Lower leg skin (tissue), 4 donors: ENCODE measurements around the gene BMS1. TPM values are rescaled to one million over a fixed set of nuclear protein-coding genes. Genes with fewer than 3 reads are reported as not detected.

ENCODE experiments used
- DNase-seq, 2 donors: peaks; one replicate each; pipeline ENCODE4 v3.0.0-alpha.2; 2019; ENCODE audit warnings: low spot score in 2 of 2
- H3K4me3 ChIP-seq: fragments of 200-600 bp; sonication (generic); 2 replicates; pipeline ENCODE4 v1.5.1; 2017; ENCODE audit warnings: mild to moderate bottlenecking, low read depth; ENCODE audit not compliant: poor library complexity, severe bottlenecking
- POLR2A ChIP-seq, 2 donors: fragments of 450-650 bp; IDR thresholded peaks; one replicate each; pipeline ENCODE4 v1.6.1; 2016 to 2017; ENCODE audit warnings: antibody characterized with exemption in 2 of 2, mild to moderate bottlenecking in 1 of 2, moderate library complexity in 1 of 2
- WGBS, 2 donors: methylation state at CpG; one replicate each; pipeline ENCODE4 v1.1.5; 2018; 5-methylcytosine and 5-hydroxymethylcytosine counted together
- intact Hi-C: fragments of 100-400 bp; cut with DNase I; formaldehyde crosslinking; loops from one replicate; pipeline ENCODE4 v1.15.0; 2023; ENCODE audit warnings: low total_unique reads
- total RNA-seq, 4 donors: library from RNA; depleted of rRNA; stranded (reverse); fragments of >200 nt; gene quantifications; one replicate each; pipeline ENCODE4 v1.1.0, GENCODE V29; 2016
- TF ChIP-seq, protein P1 (sequence below), 3 donors: fragments of 450-650 bp; IDR thresholded peaks; one replicate each; pipeline ENCODE4 v1.5.1; 2016; ENCODE audit warnings: antibody characterized with exemption in 3 of 3, mild to moderate bottlenecking in 3 of 3, moderate library complexity in 2 of 3

The BMS1 gene
- total RNA-seq, 4 donors from 2014 or later = 13.4 to 17.7 (median 17.2) TPM

DNA sequence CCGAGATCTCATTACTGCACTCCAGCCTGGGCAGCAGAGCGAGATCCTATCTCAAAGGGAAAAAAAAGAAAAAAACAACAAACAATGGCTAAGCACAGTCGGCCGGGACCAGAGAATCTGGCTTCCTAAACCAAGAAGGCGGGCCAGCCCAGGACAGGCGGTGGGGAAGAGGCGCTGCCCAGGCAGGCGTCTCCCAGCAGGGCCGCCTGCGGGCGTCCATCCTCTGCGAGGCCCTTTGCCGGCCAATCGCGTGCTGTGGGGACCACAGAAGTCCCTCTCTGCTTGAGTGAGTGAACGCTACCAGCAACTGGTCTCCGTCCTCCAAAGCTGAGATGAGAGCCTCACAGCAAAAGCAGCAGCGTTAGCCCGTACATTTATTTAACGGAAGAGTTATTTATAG lies 14.7 kb upstream of the BMS1 start:
- H3K4me3 ChIP-seq = no peak overlapping the region
- TF ChIP-seq, protein P1, sequence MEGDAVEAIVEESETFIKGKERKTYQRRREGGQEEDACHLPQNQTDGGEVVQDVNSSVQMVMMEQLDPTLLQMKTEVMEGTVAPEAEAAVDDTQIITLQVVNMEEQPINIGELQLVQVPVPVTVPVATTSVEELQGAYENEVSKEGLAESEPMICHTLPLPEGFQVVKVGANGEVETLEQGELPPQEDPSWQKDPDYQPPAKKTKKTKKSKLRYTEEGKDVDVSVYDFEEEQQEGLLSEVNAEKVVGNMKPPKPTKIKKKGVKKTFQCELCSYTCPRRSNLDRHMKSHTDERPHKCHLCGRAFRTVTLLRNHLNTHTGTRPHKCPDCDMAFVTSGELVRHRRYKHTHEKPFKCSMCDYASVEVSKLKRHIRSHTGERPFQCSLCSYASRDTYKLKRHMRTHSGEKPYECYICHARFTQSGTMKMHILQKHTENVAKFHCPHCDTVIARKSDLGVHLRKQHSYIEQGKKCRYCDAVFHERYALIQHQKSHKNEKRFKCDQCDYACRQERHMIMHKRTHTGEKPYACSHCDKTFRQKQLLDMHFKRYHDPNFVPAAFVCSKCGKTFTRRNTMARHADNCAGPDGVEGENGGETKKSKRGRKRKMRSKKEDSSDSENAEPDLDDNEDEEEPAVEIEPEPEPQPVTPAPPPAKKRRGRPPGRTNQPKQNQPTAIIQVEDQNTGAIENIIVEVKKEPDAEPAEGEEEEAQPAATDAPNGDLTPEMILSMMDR (IDR thresholded peaks at IDR 0.05) = no peak
- no peak for TF ChIP-seq POLR2A (IDR thresholded peaks at IDR 0.05)
- peak in 1 of 2 donors; percentile 58 for DNase-seq
- intact Hi-C loops = no loop called here
- WGBS, 2 donors = 89 to 91% methylated on average over 20 of the region's 20 CpGs

DNA sequence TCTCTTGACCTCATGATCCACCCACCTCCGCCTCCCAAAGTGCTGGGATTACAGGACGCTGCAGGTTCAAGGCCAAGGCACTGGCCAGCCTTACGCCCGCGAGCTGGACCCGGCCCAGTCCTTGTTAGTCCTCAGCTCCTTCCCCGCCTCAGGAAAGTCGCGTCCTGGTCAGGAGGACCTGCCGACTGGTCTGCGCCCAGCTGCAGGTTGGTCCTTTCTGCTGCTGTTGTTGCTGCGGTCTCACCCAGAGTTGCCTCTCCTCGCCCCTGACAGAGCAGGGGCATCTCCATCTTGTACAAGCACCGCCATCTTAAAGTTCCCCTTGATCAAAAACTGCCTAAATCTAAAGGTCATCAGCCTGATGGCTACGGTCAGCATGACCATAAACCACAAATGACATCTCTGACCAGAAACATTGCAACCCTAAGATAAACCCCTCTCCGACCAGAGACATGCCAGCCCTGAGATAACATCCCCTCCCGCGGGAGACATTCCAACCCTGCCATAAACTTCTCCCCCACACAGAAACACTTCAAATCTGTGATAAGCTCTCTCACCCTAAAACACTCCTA lies 13.9 kb upstream of the BMS1 start:
- DNase-seq = peak in 1 of 2 donors; percentile 73
- WGBS, 2 donors = 92 to 94% methylated on average over 15 to 18 of the region's 18 CpGs
- no peak for TF ChIP-seq POLR2A (IDR thresholded peaks at IDR 0.05)
- TF ChIP-seq, protein P1 (IDR thresholded peaks at IDR 0.05) = no peak
- no peak overlapping the region for H3K4me3 ChIP-seq
- intact Hi-C loops = no loop called here

DNA sequence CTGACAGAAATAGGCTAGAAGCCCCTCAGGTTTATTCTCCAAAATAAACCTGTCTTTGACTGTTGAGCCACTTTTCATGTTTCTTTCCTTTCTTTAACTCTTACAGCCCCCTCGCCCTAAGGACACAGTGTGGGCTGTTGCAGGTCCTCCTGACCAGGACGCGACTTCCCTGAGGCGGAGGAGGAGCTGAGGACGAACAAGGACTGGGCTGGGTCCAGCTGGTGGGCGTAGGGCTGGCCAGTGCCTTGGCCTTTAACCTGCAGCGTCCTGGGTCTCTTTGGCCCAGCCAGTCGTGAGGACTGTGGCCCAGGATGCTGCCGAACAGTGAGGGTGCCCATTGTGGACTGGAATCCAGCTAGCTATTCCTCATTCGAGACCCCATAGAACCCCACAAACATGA lies 13.4 kb upstream of the BMS1 start:
- TF ChIP-seq POLR2A (IDR thresholded peaks at IDR 0.05) = no peak
- TF ChIP-seq, protein P1 (IDR thresholded peaks at IDR 0.05) = no peak
- 87 to 91% methylated on average over 10 of the region's 10 CpGs for WGBS, 2 donors
- intact Hi-C loops = no loop called here

DNA sequence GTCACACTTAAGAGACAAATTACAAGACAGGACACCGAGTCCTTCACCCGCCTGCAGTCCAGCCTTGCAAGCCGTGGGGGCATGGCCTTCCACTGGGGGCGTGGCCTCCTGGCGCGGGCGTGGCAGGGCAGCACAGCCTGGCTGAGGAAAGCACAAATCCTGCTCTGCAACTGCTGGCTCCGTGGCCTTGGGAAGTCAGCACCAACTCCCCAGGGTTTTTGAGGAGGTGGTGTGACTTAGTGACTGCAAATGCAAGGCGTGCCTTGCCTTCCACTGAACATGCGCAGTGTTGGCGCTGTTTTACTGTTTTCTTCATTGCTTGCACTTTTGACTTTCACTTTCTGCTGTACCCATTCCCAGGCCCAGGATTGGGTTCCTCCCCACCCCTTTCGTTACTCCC lies 12.9 kb upstream of the BMS1 start:
- no peak for DNase-seq
- no peak overlapping the region for H3K4me3 ChIP-seq
- TF ChIP-seq, protein P1 (IDR thresholded peaks at IDR 0.05) = no peak
- no peak for TF ChIP-seq POLR2A (IDR thresholded peaks at IDR 0.05)
- intact Hi-C loops = no loop called here
- 63 to 74% methylated on average over 12 of the region's 12 CpGs for WGBS, 2 donors

More for the DNA sequence above, 13.4 kb upstream of the BMS1 start:
- peak in 1 of 2 donors; percentile 78 for DNase-seq
- H3K4me3 ChIP-seq = no peak overlapping the region

DNA sequence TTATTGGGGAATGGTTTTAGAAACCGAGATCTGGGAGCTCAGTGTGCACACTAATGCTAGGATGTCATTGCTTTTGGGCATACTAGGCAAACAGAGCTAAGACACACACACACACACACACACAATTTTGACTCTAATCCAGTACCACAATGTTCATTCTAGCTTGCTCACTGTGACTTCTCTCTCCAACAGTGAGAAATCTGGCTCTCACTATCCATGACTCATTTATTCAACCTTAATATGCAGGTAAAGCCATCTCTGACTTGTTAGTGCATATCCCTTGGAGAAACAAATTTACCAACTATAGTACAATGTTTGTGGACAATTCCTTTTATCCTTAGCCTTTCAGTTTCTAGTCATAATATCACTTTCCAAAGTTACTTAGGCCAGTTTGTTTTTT lies 5.9 kb upstream of the BMS1 start:
- WGBS, 2 donors = 27 to 57% methylated on average over 1 of the region's 1 CpG
- intact Hi-C loops = no loop called here
- no peak overlapping the region for H3K4me3 ChIP-seq
- no peak for DNase-seq
- no peak for TF ChIP-seq POLR2A (IDR thresholded peaks at IDR 0.05)
- TF ChIP-seq, protein P1 (IDR thresholded peaks at IDR 0.05) = no peak

DNA sequence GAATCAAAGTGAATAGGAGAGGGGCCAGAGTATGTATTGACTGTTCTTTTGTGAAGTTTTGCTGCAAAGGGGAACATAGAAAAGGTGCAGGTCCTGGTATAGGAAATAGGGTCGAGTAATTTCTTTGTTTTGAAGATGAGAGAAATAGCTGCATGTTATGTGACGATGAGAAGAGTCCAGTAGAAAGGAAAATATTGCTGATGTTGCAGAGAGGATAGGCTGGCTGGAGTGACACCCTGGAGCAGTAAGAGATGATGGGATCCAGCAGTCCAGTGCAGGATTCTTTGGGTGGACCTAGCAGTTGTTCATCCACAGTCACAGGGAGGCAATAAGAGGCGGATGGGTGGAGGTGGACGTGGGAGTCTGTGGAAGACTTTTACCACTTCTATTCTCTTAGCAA lies 2.1 kb upstream of the BMS1 start:
- TF ChIP-seq, protein P1 (IDR thresholded peaks at IDR 0.05) = no peak
- no peak for TF ChIP-seq POLR2A (IDR thresholded peaks at IDR 0.05)
- intact Hi-C loops = no loop called here
- no peak for DNase-seq
- 89 to 91% methylated on average over 4 of the region's 4 CpGs for WGBS, 2 donors
- H3K4me3 ChIP-seq = no peak overlapping the region
